OCI-LY7 (cell line): ENCODE results near the gene PPP1R2. TPM values are rescaled to one million over a fixed set of nuclear protein-coding genes. Genes with fewer than 3 reads are reported as not detected.
"Not testable (repeated sequence)": the region's sequence is repeated elsewhere in the genome, so short reads cannot be mapped to it uniquely, and the experiment has no call there.

Source experiments
- BruUV-seq: library from RNA; stranded (reverse); fragments of 400-500 nt; replicated peaks from 2 replicates; lab custom pipeline; 2021; lab: Mats Ljungman, UMichigan
- CTCF ChIA-PET: fragments of 300-600 bp; sonication (Branson Sonifier 250); formaldehyde crosslinking; loops from one replicate; lab custom pipeline; 2022; ENCODE audit warnings: antibody characterized with exemption; ENCODE audit not compliant: unreplicated experiment; lab: Charles Lee
- POLR2A ChIA-PET: fragments of 300-600 bp; sonication (Branson Sonifier 250); formaldehyde crosslinking; loops from one replicate; lab custom pipeline; 2022; ENCODE audit warnings: antibody characterized with exemption; lab: Charles Lee
- DNase-seq: peaks from one replicate; pipeline ENCODE4 v3.0.0-alpha.2; 2015; ENCODE audit warnings: low spot score
- H2AFZ ChIP-seq: fragments of 200-600 bp; sonication (generic), shearing (Covaris generic); 2 replicates; pipeline ENCODE4 v1.6.1; 2014; ENCODE audit warnings: mild to moderate bottlenecking, antibody characterized with exemption, low read length, moderate library complexity
- H3K27ac ChIP-seq: fragments of 200-600 bp; sonication (generic); 2 replicates; pipeline ENCODE4 v1.5.1; 2014; ENCODE audit warnings: mixed run types, low read depth, mild to moderate bottlenecking, moderate library complexity, low read length, inconsistent platforms; ENCODE audit not compliant: poor library complexity, severe bottlenecking
- H3K36me3 ChIP-seq: fragments of 200-600 bp; sonication (generic); 2 replicates; pipeline ENCODE4 v1.6.1; 2014; ENCODE audit warnings: mild to moderate bottlenecking, antibody characterized with exemption, low read length, moderate library complexity, mixed read lengths; ENCODE audit not compliant: insufficient read depth
- H3K4me1 ChIP-seq: fragments of 200-600 bp; sonication (generic); 2 replicates; pipeline ENCODE4 v1.5.1; 2014; ENCODE audit warnings: mild to moderate bottlenecking, low read length; ENCODE audit not compliant: insufficient read depth, poor library complexity, severe bottlenecking
- H3K4me2 ChIP-seq: fragments of 200-600 bp; sonication (generic); 2 replicates; pipeline ENCODE4 v1.6.1; 2014; ENCODE audit warnings: mild to moderate bottlenecking, low read length
- H3K4me3 ChIP-seq: fragments of 200-600 bp; sonication (generic); 2 replicates; pipeline ENCODE4 v1.5.1; 2014; ENCODE audit warnings: mild to moderate bottlenecking, low read depth, low read length; ENCODE audit not compliant: poor library complexity, severe bottlenecking
- H3K79me2 ChIP-seq: fragments of 200-600 bp; sonication (generic); 2 replicates; pipeline ENCODE4 v1.6.1; 2016; ENCODE audit warnings: low read depth, mild to moderate bottlenecking, low read length, moderate library complexity, mixed read lengths; ENCODE audit not compliant: insufficient read depth
- H3K9me2 ChIP-seq: fragments of 200-600 bp; sonication (generic); 2 replicates; pipeline ENCODE4 v1.6.1; 2016; ENCODE audit warnings: mild to moderate bottlenecking, low read length, mixed read lengths; ENCODE audit not compliant: insufficient read depth
- H3K9me3 ChIP-seq: fragments of 200-600 bp; sonication (generic); 2 replicates; pipeline ENCODE4 v1.6.1; 2014; ENCODE audit warnings: mild to moderate bottlenecking, mixed run types, low read length, mixed read lengths
- H4K20me1 ChIP-seq: fragments of 200-600 bp; sonication (generic); 2 replicates; pipeline ENCODE4 v1.6.1; 2014; ENCODE audit warnings: mild to moderate bottlenecking, antibody characterized with exemption, low read length, moderate library complexity, mixed read lengths; ENCODE audit not compliant: insufficient read depth
- CTCF ChIP-seq: fragments of 200-600 bp; sonication (generic); conservative IDR thresholded peaks from 2 replicates; pipeline ENCODE4 v1.5.1; 2014; ENCODE audit warnings: mild to moderate bottlenecking, antibody characterized with exemption, low read length, moderate library complexity, mixed read lengths
- EZH2phosphoT487 ChIP-seq: fragments of 200-600 bp; sonication (generic); IDR thresholded peaks from 2 replicates; pipeline ENCODE4 v1.6.1; 2018; ENCODE audit warnings: low read depth, borderline replicate concordance, mild to moderate bottlenecking, mixed run types, antibody characterized with exemption, low read length, moderate library complexity, mixed read lengths
- intact Hi-C: fragments of 100-400 bp; cut with micrococcal nuclease; formaldehyde crosslinking; loops from one replicate; pipeline ENCODE4 v1.10.0; 2022; ENCODE audit not compliant: unreplicated experiment
- total RNA-seq, 2 experiments: library from RNA; depleted of rRNA in 1 of 2; stranded (reverse); fragments of >200 nt in 1 of 2; shearing (Covaris generic) in 1 of 2; gene quantifications; 2 replicates each; pipeline ENCODE4 v1.2.3, GENCODE V29; 2014 to 2022

Gene PPP1R2
- total RNA-seq, 2 experiments from 2014 or later = 91.9 to 239 TPM

- ChIA-PET CTCF (no interaction called here), POLR2A (no interaction called here)
- H3K4me3 ChIP-seq = no peak overlapping the region
- no peaks in the 10 kb centered on the region for H4K20me1 ChIP-seq
- no peaks in the 10 kb centered on the region for H3K79me2 ChIP-seq
- no peaks in the 10 kb centered on the region for H3K4me1 ChIP-seq
- no peak for TF ChIP-seq EZH2phosphoT487
- no peak for TF ChIP-seq CTCF
- intact Hi-C loops = no loop called here
- H3K9me2 ChIP-seq = no peaks in the 10 kb centered on the region
- H3K4me2 ChIP-seq = no peak overlapping the region
- no TSS peak for BruUV-seq
- no peak overlapping the region for H3K27ac ChIP-seq
- no peak overlapping the region for H2AFZ ChIP-seq
- no peaks in the 10 kb centered on the region for H3K36me3 ChIP-seq
- H3K9me3 ChIP-seq = no peaks in the 10 kb centered on the region
- DNase-seq = no peak
Observed at GRCh38 chr3:195475614-195476013, 67.5 kb downstream of the PPP1R2 start.

- H3K9me3 ChIP-seq, H3K4me2 ChIP-seq, POLR2A ChIA-PET, H3K27ac ChIP-seq, H3K4me1 ChIP-seq, H2AFZ ChIP-seq, H3K4me3 ChIP-seq, H3K36me3 ChIP-seq, H3K79me2 ChIP-seq, H3K9me2 ChIP-seq, DNase-seq, H4K20me1 ChIP-seq, CTCF ChIA-PET, BruUV-seq, intact Hi-C loops: not testable (repeated sequence)
Observed at GRCh38 chr3:195475116-195475515, 68.0 kb downstream of the PPP1R2 start.

- Histone ChIP-seq H4K20me1 (no peaks in the 10 kb centered on the region), H2AFZ (no peak overlapping the region), H3K79me2 (no peaks in the 10 kb centered on the region), H3K27ac (no peak overlapping the region), H3K36me3 (no peaks in the 10 kb centered on the region), H3K4me2 (no peak overlapping the region), H3K4me1 (no peaks in the 10 kb centered on the region), H3K9me2 (no peaks in the 10 kb centered on the region), H3K4me3 (no peak overlapping the region), H3K9me3 (peaks cover 19% of the 10 kb centered on the region; the same call in 1 of the 2 replicates)
- POLR2A ChIA-PET = no interaction called here
- CTCF ChIA-PET = no interaction called here
- intact Hi-C loops = no loop called here
- BruUV-seq = no TSS peak
- DNase-seq = no peak
- TF ChIP-seq EZH2phosphoT487 (no peak), CTCF (no peak)
Observed at GRCh38 chr3:195468841-195469240, 74.3 kb downstream of the PPP1R2 start.
